Measurements from ENCODE around the gene SLC2A9. TPM values are rescaled to one million over a fixed set of nuclear protein-coding genes. Genes with fewer than 3 reads are reported as not detected.

The SLC2A9 gene
- total and polyA plus RNA-seq, 2 experiments from 2014 or later: 6.2 to 7.8 TPM

- H3K4me2 ChIP-seq: no peak overlapping the region
- H3K9me3 ChIP-seq (ENCODE audit: low read depth): no peaks in the 10 kb centered on the region
- H3K4me3 ChIP-seq: no peak overlapping the region
- H3K27ac ChIP-seq: no peak overlapping the region
- 85% methylated on average over 9 of the region's 9 CpGs for WGBS (ENCODE audit: low lambda C conversion rate, missing lambda C conversion rate)
- no peak overlapping the region for H2AFZ ChIP-seq
- H4K20me1 ChIP-seq (ENCODE audit: insufficient read depth, poor library complexity, severe bottlenecking): no peaks in the 10 kb centered on the region
- H3K27me3 ChIP-seq: no peaks in the 10 kb centered on the region
- DNase-seq (ENCODE audit: low spot score): no peak
- H3K9me2 ChIP-seq (replicated peaks; ENCODE audit: insufficient read depth): no peaks in the 10 kb centered on the region
- TF ChIP-seq EZH2 (IDR thresholded peaks at IDR 0.05; ENCODE audit: borderline replicate concordance) (no peak), CTCF (IDR thresholded peaks at IDR 0.05; ENCODE audit: poor library complexity) (no peak), EZH2phosphoT487 (IDR thresholded peaks at IDR 0.05; ENCODE audit: low read depth, severe bottlenecking, unreplicated experiment) (no peak)
- no peaks in the 10 kb centered on the region for H3K36me3 ChIP-seq (replicated peaks; ENCODE audit: insufficient read depth, low read depth)
- H3K79me2 ChIP-seq: no peaks in the 10 kb centered on the region
- peaks cover 6% of the 10 kb centered on the region for H3K4me1 ChIP-seq (ENCODE audit: insufficient read depth)
Observed at GRCh38 chr4:10026485-10026884, 5.2 kb upstream of the SLC2A9 start.

GRCh38 chr4:10025230-10025806 is 4.0 kb upstream of the SLC2A9 start:
- Histone ChIP-seq H3K4me2 (no peak overlapping the region), H3K9me3 (ENCODE audit: low read depth) (no peaks in the 10 kb centered on the region), H3K4me3 (no peak overlapping the region), H4K20me1 (ENCODE audit: insufficient read depth, poor library complexity, severe bottlenecking) (no peaks in the 10 kb centered on the region), H3K36me3 (replicated peaks; ENCODE audit: insufficient read depth, low read depth) (no peaks in the 10 kb centered on the region), H2AFZ (no peak overlapping the region), H3K4me1 (ENCODE audit: insufficient read depth) (no peaks in the 10 kb centered on the region), H3K79me2 (no peaks in the 10 kb centered on the region), H3K27ac (no peak overlapping the region), H3K27me3 (no peaks in the 10 kb centered on the region), H3K9me2 (replicated peaks; ENCODE audit: insufficient read depth) (no peaks in the 10 kb centered on the region)
- no peak for TF ChIP-seq CTCF (IDR thresholded peaks at IDR 0.05; ENCODE audit: poor library complexity)
- TF ChIP-seq EZH2phosphoT487 (IDR thresholded peaks at IDR 0.05; ENCODE audit: low read depth, severe bottlenecking, unreplicated experiment): no peak
- TF ChIP-seq EZH2 (IDR thresholded peaks at IDR 0.05; ENCODE audit: borderline replicate concordance): no peak
- 74% methylated on average over 3 of the region's 3 CpGs for WGBS (ENCODE audit: low lambda C conversion rate, missing lambda C conversion rate)
- no peak for DNase-seq (ENCODE audit: low spot score)

- Histone ChIP-seq H3K36me3 (replicated peaks; ENCODE audit: insufficient read depth, low read depth) (no peaks in the 10 kb centered on the region), H3K27ac (no peak overlapping the region), H3K79me2 (no peaks in the 10 kb centered on the region), H3K9me2 (replicated peaks; ENCODE audit: insufficient read depth) (no peaks in the 10 kb centered on the region), H3K4me2 (no peak overlapping the region), H3K4me1 (ENCODE audit: insufficient read depth) (peaks cover 4% of the 10 kb centered on the region), H2AFZ (no peak overlapping the region), H3K9me3 (ENCODE audit: low read depth) (no peaks in the 10 kb centered on the region), H3K27me3 (no peaks in the 10 kb centered on the region), H4K20me1 (ENCODE audit: insufficient read depth, poor library complexity, severe bottlenecking) (no peaks in the 10 kb centered on the region), H3K4me3 (no peak overlapping the region)
- DNase-seq (ENCODE audit: low spot score): no peak
- 82% methylated on average over 2 of the region's 2 CpGs for WGBS (ENCODE audit: low lambda C conversion rate, missing lambda C conversion rate)
- no peak for TF ChIP-seq EZH2 (IDR thresholded peaks at IDR 0.05; ENCODE audit: borderline replicate concordance)
- no peak for TF ChIP-seq CTCF (IDR thresholded peaks at IDR 0.05; ENCODE audit: poor library complexity)
- no peak for TF ChIP-seq EZH2phosphoT487 (IDR thresholded peaks at IDR 0.05; ENCODE audit: low read depth, severe bottlenecking, unreplicated experiment)
Observed at GRCh38 chr4:10024303-10024702, 3.0 kb upstream of the SLC2A9 start.

Data from hepatocyte (in vitro differentiated cells).